Erythroblast (primary cell): Measurements from ENCODE around the gene HSCB.
"Not testable (repeated sequence)": the region's sequence is repeated elsewhere in the genome, so short reads cannot be mapped to it uniquely, and the experiment has no call there.

Experiments used
- DNase-seq, 2 experiments: peaks; one replicate each; lab custom pipeline; 2025; lab: John Stamatoyannopoulos, UW
- GATA1 ChIP-seq: IDR thresholded peaks from 2 replicates; pipeline ENCODE4 v1.6.1; 2011; ENCODE audit warnings: low read depth, mild to moderate bottlenecking, control low read depth, low read length, moderate library complexity
- POLR2A ChIP-seq: IDR thresholded peaks from 2 replicates; pipeline ENCODE4 v1.6.1; 2011; ENCODE audit warnings: mild to moderate bottlenecking, low read length

The HSCB gene

DNA sequence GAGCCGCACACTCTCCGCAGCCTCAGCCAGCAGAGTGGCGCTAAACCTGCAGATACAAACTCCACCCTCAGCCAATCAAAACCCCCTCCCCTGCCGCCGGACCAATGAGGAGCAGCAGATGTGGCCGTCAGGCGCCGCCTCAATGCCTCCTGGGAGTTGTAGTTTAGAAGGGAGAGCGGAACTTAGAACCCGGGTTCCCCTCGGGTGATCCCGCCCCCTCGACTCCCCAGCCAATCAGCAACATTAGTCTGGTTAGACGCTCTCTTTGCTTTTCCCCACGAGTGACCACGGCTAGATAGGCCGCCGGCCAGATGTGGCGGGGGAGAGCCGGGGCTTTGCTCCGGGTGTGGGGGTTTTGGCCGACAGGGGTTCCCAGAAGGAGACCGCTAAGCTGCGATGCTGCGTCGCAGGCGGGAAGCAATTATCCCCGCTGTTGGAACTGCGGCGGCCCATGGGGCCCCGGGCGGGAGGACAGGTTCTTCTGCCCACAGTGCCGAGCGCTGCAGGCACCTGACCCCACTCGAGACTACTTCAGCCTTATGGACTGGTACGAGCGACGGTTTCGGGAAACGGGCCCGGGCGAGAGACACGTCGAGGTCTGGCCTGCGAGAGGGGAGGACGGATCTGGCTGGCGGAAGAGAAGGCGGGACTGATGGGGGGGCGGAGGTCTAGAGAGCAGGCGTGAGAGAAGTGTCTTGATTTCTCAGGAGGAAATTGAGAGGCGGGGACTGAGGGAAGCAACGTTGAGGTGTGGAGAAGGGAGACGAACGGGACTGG is at the start of gene HSCB, which contains the start of gene CHEK2:
Gene HSCB (plus strand): TSS at position 255 of the 777 bp plus-strand sequence. CDS start 57 bp downstream, at position 312.
Gene CHEK2 (minus strand): TSS at position 36 of the 777 bp plus-strand sequence. CDS start 7,099 bp downstream, outside the sequence.
- no peak for TF ChIP-seq GATA1
- peak; percentile 85 for TF ChIP-seq POLR2A
- DNase-seq = peak; percentile 98 to 99

DNA sequence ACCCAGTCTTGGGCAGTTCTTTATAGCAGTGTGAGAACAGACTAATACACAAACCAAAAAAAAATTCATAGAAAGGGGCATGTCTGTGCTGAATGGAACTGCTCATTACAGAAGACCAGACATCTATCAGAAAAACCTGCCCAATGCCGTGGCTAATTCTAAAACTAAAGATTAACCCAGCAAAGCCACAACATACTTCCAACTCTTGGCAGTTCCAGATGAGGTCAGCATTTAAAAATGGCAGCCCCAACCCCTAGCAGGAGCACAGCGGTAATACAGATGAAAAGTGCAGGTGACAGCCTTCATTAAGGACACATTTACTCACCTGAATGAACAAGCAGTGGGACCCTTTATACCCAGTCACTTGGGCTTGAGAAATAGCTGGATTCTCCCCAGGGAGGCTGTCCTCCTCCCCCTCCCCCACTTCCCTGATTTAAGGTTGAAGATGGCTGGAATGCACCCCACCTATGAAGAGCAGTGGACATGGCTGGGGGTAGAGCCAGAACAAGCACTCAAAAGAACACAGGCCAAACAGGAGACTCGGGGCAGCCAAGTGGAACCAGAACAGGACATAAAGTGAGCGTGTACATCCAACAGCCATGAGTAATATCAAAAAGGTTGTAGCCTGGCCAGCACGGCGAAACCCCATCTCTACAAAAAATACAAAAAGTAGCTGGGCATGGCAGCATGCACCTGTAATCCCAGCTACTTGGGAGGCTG is 48.6 kb upstream of the HSCB start:
- not testable (repeated sequence) for DNase-seq

DNA sequence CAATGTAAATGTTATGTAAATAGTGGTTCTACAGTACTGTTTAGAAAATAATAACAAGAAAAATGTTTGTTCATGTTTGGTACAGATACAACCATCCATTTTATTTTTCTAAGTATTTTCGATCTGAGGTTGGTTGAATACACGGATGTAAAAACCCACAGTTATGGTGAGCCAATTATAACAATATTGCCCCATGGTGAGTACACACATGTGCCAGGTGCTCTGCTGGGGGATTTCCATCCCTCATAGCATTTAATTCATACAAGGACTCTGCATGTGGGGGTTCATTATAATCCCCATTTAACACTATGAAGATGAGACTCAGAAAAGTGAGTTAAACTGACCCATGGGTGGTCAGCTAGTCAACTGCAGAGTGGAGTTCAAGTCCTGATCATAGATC is 38.9 kb upstream of the HSCB start:
- no peak for DNase-seq
- TF ChIP-seq POLR2A (no peak), GATA1 (no peak)

DNA sequence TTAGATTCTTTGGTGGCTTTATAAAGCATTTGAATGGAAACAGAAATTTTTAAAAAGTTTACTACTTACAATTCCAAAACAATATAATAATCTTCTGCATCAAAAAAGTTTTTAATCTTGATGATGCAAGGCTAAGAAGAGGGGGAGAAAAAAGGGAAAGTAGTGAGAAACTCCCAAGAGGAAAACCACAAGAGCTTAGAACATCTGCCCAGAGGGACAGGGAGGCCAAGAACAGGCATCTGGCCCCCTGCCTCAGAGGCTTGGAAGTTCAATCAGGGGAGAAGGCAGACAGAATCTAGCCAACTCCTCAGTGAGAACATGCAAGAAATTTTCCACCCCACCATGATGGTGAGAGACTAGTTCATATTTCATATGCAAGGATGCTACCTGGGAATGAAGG is 38.4 kb upstream of the HSCB start:
- DNase-seq = no peak
- TF ChIP-seq GATA1 (no peak), POLR2A (no peak)

DNA sequence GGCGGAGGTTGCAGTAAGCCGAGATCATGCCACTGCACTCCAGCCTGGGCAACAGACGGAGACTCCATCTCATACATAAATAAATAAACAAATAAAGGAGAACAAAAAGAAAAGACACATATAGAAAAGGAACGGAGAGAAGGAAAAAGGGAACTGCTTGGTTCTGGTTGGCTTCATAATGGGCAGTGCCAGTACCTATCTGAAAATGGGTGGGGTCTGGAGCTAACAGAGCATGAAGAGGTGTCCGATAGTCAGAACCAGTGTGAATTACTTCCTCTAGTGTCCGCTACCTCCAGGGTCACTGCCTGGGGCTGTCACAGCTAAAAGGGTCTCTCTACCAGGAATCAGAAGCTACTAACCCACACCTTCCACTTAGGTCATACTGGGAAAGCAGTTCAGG is 35.0 kb upstream of the HSCB start:
- no peak for DNase-seq
- TF ChIP-seq GATA1 (no peak), POLR2A (no peak)

DNA sequence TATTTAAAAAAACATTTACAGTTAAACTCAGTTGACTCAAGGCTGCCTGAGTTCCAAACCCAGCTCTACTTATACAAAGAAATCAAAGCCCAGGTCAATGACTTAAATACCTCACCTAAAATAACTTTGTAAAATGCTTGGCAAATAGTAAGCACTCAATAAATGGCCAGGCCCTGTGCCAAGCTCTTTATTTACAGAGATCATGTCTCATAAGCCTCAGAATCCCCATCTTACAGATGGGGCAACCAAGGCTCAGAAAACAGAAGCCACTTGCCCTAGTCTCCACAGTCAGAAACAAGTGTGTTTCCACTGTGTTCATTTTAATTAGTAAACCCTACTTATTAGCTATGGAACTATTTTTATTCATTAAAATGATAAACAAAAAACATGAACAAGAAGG is 31.7 kb upstream of the HSCB start:
- no peak for DNase-seq
- TF ChIP-seq GATA1 (no peak), POLR2A (no peak)

- no peak for DNase-seq
- TF ChIP-seq POLR2A (no peak), GATA1 (no peak)
These were observed 31.2 kb upstream of the HSCB start for GRCh38 chr22:28710576-28711191.

- no peak for DNase-seq
- TF ChIP-seq POLR2A = no peak
- no peak for TF ChIP-seq GATA1
These were observed 30.5 kb upstream of the HSCB start for GRCh38 chr22:28711341-28711740.

- TF ChIP-seq POLR2A (no peak), GATA1 (no peak)
These were observed 29.7 kb upstream of the HSCB start for GRCh38 chr22:28711820-28712777.

DNA sequence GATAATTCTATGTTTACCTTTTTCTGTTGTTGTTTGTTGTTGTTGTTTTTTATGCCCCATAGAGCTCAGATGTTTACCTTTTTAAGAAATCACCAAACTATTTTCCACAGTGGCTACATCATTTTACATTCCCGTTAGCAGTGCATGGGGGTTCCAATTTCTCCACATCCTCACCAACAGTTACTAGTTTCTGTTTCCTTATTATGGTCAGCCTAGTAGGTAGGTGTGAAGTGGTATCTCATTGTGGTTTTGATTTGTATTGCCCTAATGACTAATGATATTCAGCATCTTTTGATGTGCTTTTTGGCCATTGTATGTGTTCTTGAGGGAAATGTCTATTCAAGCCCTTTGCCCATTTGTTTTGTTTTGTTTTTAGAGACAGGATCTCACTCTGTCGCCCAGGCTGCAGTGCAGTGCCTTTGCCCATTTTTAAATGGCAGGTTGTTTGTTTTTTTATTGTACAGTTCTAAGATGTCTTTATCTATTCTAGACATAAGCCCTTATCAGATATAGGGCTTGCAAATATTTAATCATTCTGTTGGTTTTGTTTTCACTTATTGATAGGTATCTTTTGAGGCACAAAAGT is 27.7 kb upstream of the HSCB start:
- DNase-seq = no peak

More at GRCh38 chr22:28711820-28712777, 29.7 kb upstream of the HSCB start:
- DNase-seq = no peak

DNA sequence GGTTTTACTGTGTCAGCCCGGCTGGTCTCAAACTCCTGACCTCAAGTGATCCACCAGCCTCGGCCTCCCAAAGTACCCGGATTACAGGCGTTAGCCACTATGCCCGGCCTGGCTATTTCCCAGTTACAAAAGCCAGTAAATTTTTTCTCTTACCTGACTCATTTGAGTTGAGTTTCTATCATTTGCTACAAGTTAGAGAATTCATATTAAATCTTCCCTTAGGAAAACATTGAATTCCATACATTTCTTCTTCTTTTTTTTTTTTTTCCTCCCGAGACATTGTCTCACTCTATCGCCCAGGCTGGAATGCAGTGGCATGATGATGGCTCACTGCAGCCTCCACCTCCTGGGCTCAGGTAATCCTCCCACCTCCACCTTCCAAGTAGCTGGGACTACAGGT is 26.2 kb upstream of the HSCB start:
- TF ChIP-seq GATA1 = no peak
- TF ChIP-seq POLR2A = no peak
- no peak for DNase-seq

More for the DNA sequence above, 27.7 kb upstream of the HSCB start:
- TF ChIP-seq POLR2A = no peak
- no peak for TF ChIP-seq GATA1

GRCh38 chr22:28716686-28717085 is 25.2 kb upstream of the HSCB start:
- no peak for DNase-seq
- TF ChIP-seq POLR2A (no peak), GATA1 (no peak)

DNA sequence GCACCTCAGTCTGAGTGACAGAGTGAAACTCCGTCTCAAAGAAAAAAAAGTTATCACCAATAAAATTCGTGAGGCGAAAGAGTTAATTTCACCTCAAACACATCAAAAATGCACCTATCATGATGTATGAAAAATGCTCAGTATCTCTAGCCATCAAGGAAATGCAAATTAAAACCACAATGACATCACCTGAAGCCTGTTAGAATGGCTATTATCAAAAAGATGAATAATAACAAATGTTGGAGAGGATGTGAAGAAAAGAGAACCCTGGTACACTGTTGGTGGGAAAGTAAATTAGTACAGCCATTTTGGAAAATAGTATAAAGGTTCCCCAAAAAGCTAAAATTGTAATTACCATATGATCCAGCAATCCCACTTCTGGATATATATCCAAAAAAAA is 23.8 kb upstream of the HSCB start:
- TF ChIP-seq POLR2A (no peak), GATA1 (no peak)
- DNase-seq = no peak
